Muscle of leg (tissue), 11 donors: Measurements from ENCODE around the gene SPATS2. TPM values are rescaled to one million over a fixed set of nuclear protein-coding genes. Genes with fewer than 3 reads are reported as not detected.

ENCODE experiments used
- DNase-seq: peaks from one replicate; pipeline ENCODE4 v3.0.0; 2013
- H3K27ac ChIP-seq: one replicate; pipeline ENCODE4 v1.5.1; 2013; ENCODE audit warnings: mild to moderate bottlenecking, low read length, control low read depth
- H3K27me3 ChIP-seq: one replicate; pipeline ENCODE4 v1.6.1; 2013; ENCODE audit warnings: low read length; ENCODE audit not compliant: control insufficient read depth, insufficient read depth
- H3K36me3 ChIP-seq: one replicate; pipeline ENCODE4 v1.6.1; 2013; ENCODE audit warnings: low read length; ENCODE audit not compliant: control insufficient read depth, insufficient read depth
- H3K4me1 ChIP-seq: one replicate; pipeline ENCODE4 v1.6.1; 2013; ENCODE audit warnings: low read length; ENCODE audit not compliant: control insufficient read depth, insufficient read depth
- H3K4me3 ChIP-seq: one replicate; pipeline ENCODE4 v1.5.1; 2013; ENCODE audit warnings: low read length, control low read depth
- H3K9me3 ChIP-seq: replicated peaks from 2 replicates; pipeline ENCODE4 v1.6.1; 2013; ENCODE audit warnings: low read depth, low read length; ENCODE audit not compliant: control insufficient read depth
- WGBS: methylation state at CpG from one replicate; pipeline ENCODE4 v1.1.5; 2013; ENCODE audit warnings: missing lambda C conversion rate; ENCODE audit not compliant: insufficient coverage; 5-methylcytosine and 5-hydroxymethylcytosine counted together
- polyA plus RNA-seq, 8 donors: library from polyadenylated mRNA; unstranded; fragments of 120-200 nt; gene quantifications; one replicate each; pipeline versions ENCODE4 v1.2.1 to v1.2.3, GENCODE V29; 2013; ENCODE audit warnings: inconsistent platforms in 1 of 8, low replicate concordance in 1 of 8; ENCODE audit not compliant: insufficient read length in 8 of 8, insufficient read depth in 1 of 8
- total RNA-seq: library from RNA; stranded (reverse); fragments of 120-200 nt; gene quantifications from one replicate; pipeline ENCODE4 v1.2.4, GENCODE V29; 2013

Gene SPATS2
- total and polyA plus RNA-seq, 9 donors: 18.8 to 42.1 (median 29.2) TPM

DNA sequence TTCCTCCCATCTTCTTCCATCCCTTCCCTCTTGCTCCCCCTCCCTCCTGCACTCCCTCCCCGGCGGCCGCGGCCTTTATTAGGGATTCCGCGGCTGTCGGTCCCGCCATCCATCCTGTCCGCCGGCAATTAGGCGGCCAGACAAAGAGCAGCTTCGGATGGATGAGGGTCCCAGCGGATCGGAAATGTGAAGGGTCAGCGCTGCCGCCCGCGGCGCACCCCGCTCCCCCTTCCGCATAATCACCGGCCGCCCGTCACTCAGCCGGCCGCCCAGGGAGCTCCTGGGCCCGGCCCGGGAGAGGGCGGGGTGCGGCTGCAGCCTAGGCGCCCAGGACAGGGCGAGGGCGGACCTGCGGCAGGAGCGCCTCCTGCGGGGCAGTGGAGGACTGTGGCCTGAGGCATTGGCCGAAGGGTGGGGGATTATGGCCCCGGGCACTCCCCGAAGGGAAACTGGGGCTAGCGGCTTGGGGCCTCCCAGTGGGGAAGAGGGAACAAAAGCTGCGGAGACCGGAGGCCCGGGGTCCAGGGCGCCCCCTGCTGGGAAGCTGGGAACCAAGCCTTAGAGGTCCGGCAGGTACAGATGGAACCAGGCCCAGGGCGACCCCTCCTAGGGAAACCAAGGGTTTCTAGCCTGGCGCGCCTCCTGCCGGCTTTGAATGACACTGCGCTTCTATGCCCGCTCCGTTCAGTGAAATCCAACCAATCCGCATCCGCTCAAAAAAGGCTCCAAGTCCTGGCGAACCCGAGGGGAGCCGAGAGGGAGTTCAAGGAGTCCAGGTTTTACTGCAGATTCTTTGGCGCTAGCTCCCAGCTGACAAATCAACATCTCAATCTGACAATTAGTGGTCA lies 25.0 kb upstream of the SPATS2 start:
- peaks cover 58% of the 10 kb centered on the region for H3K4me1 ChIP-seq
- H3K27me3 ChIP-seq: peaks cover 99% of the 10 kb centered on the region
- no peaks in the 10 kb centered on the region for H3K9me3 ChIP-seq
- no peak overlapping the region for H3K27ac ChIP-seq
- H3K4me3 ChIP-seq: peak overlapping the region; percentile 24
- H3K36me3 ChIP-seq: no peaks in the 10 kb centered on the region
- under 1% methylated on average over 55 of the region's 58 CpGs for WGBS
- peak; percentile 79 for DNase-seq

DNA sequence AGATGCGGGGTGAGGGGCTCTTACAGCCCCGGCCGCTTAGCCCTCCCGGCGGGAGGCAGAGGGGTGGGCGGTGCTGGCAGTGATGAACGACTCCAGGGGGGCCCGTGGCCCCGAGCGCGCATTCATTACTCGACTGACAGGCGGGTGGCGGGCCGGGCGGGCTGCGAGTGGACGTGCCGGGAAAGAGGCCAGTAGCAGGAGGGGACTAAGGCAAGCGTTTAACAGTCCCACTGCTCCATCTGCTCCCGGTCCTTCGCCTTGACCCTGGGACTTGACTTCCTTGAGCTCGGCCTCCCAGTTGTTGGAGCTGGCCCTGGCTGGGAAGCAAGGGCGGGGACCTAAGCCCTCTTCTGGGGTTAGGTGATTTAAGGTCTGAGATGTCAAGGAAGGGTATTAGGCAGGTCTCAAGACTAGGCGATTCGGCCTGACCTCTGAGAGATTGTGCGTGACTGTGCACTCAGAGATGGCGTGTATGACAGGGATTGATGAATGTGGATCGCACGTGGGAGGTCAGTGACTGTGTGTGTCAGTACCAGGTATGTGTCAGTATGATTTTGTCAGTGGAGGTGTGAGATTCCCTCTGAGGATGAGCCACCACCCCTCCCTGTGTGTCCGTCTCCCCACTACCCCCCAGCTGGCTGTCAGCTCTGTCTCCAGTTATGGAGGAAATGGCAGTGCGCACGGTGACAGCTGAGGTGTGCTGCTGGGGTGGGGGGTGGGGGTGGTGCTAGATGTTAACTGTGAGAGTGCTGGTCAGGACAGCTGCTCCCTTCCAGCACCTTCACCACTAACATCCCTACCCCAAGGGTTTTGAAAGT lies 24.1 kb upstream of the SPATS2 start:
- Histone ChIP-seq H3K9me3 (no peaks in the 10 kb centered on the region), H3K36me3 (no peaks in the 10 kb centered on the region), H3K4me3 (no peak overlapping the region), H3K4me1 (peaks cover 59% of the 10 kb centered on the region), H3K27me3 (peaks cover 99% of the 10 kb centered on the region), H3K27ac (no peak overlapping the region)
- DNase-seq: peak; percentile 56
- 1% methylated on average over 22 of the region's 33 CpGs for WGBS

DNA sequence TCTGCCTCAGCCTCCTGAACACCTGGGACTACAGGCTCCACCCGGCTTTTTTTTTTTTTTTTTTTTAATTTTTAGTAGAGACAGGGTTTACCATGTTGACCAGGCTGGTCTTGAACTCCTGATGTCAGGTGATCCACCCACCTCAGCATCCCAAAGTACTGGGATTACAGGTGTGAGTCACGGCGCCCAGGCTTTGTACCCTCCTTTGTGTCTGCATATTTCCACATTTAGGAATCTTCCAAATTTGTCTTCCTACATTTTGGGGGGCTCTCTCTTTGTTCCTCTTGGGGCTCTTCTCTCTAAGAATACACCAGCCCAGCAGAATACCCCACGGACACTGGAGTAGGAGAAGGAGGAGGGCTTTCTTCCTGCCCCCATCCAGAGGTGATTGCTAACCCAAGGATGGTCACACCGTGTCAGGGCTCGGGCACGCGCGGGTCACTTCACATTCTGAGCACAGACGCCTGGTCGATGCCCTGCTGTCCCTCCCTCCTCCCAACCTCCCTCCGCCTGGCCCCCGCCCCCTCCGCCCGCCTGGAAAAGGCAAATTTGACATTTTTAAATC lies 22.7 kb upstream of the SPATS2 start:
- H3K36me3 ChIP-seq: no peaks in the 10 kb centered on the region
- 13% methylated on average over 7 of the region's 15 CpGs for WGBS
- peaks cover 99% of the 10 kb centered on the region for H3K27me3 ChIP-seq
- H3K27ac ChIP-seq: no peak overlapping the region
- no peaks in the 10 kb centered on the region for H3K9me3 ChIP-seq
- peaks cover 57% of the 10 kb centered on the region for H3K4me1 ChIP-seq
- no peak for DNase-seq
- H3K4me3 ChIP-seq: no peak overlapping the region

DNA sequence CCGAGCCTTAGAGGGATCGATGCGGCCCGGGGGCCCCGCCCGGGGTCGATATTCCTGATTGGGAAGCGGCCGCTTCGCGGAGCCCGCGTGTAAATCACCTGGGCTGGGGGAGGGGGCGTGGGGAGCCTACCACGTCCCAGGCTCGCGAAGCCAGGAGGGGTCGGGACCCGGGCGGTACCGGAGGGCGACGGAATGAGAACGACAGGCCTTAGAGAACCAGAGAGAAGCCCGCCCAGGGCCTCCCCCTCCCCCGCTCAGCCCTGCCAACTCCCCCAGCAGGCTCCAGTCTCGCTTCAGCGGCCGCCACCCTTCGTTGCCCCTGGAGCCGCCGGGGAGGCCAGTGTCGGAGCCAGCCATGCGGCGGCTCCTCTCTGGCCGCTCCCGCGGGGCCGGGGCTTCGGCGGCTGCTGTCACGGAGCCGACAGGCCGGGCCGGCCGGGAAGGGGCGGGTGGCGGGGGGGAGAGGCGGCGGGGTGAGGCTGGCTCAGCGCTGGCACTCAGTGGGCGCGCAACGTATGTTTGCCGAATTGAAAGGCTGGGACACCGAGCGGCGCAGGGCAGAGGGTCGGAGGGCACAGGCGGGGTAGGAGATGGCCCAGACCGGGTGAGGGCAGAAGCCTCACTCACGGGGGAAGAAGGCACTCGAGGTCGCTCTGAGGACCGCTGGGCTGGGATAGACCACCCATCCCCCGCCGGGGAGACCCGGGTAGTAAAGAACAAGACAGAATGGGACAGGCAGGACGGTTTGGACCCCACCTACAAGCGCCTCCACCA lies 22.0 kb upstream of the SPATS2 start:
- DNase-seq: no peak
- H3K4me1 ChIP-seq: peaks cover 52% of the 10 kb centered on the region
- H3K27me3 ChIP-seq: peaks cover 95% of the 10 kb centered on the region
- under 1% methylated on average over 51 of the region's 70 CpGs for WGBS
- H3K4me3 ChIP-seq: peak overlapping the region; percentile 23
- no peaks in the 10 kb centered on the region for H3K9me3 ChIP-seq
- no peaks in the 10 kb centered on the region for H3K36me3 ChIP-seq
- H3K27ac ChIP-seq: no peak overlapping the region

DNA sequence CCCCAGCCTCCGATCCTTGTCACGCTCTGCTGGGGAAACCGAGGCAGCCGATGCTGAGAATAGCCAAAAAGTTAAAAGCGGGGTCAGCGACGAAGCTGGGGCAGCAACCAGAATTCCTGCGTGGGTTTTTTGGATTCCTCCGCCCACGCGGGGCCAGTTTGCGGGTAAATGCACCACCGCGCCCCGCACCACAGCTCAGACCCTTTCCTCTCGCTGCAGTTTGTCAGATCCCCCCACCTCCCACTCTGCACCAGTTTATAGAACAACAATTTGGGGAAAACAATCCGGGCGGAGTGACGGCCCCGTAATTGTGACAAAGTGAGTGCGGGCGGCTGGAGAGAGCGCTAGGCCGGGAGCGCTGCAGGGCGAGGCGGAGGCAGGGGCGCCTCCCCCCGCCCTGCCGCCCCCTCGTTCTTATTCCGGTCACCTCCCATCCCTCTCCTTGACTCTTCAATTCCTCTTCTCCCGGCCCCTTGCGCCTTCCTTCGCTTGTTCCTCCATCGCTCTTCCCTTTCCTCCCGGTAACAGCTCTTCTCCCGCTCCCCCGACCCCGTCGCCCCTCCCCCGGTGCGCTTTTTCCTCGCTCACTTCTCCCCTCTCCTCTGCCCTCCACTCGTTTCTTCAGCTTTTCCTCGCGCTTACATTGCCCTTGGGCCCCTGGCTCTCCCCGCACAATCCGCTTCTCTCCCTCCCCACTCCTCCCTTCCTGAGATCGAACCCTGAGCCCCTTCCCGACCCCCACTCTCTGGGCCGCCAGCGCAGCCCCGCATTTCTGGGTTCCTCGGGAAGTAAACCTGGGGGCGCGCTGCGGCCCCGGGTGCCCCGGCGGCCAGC lies 21.2 kb upstream of the SPATS2 start:
- Histone ChIP-seq H3K36me3 (no peaks in the 10 kb centered on the region), H3K9me3 (no peaks in the 10 kb centered on the region), H3K4me3 (peak overlapping the region; percentile 27), H3K27me3 (peaks cover 90% of the 10 kb centered on the region), H3K27ac (no peak overlapping the region), H3K4me1 (peaks cover 52% of the 10 kb centered on the region)
- no peak for DNase-seq
- WGBS: under 1% methylated on average over 57 of the region's 61 CpGs

DNA sequence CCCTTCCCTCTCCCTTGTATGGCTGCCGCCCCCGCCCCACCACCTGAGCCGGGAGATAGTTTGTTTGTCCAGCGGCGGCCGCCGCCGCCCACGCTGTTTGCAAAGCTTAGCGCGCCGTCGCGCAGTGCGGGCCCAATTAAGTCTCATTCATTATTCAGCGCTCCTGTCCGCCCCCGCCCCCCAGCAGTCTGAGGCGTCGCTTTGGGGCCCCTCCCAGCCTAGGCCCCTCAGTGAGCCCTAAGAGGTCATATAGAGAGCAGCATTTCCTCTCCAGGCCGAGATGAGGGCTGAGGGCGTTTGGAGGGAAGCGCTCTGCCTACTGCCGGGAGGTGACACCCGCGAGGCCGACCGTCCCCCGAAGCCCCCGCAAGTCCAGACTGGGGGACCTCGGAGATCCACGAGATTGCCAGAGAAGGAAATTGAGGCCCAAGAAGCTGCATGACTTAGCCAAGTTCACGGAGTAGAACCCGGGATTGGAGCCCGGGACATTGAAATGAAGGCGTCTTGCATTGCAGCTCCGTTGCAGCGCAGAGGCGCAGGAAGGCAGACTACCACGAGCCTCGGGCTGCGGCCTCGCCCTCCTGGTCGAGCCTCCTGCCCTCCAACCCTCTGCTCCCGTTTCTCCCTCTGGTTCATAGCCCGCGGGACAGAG lies 20.5 kb upstream of the SPATS2 start, which contains the start of gene DNAJC22:
Gene DNAJC22 (plus strand): TSS at position 230 of the 652 bp plus-strand sequence. CDS start 1,985 bp downstream, outside the sequence.
- no peak for DNase-seq
- Histone ChIP-seq H3K36me3 (no peaks in the 10 kb centered on the region), H3K27ac (no peak within 1 kb of the TSS), H3K27me3 (peaks cover 87% of the 10 kb centered on the region), H3K4me1 (peaks cover 50% of the 10 kb centered on the region), H3K9me3 (no peaks in the 10 kb centered on the region), H3K4me3 (peak within 1 kb of the TSS; percentile 27)
- WGBS: 1% methylated on average over 43 of the region's 47 CpGs

DNA sequence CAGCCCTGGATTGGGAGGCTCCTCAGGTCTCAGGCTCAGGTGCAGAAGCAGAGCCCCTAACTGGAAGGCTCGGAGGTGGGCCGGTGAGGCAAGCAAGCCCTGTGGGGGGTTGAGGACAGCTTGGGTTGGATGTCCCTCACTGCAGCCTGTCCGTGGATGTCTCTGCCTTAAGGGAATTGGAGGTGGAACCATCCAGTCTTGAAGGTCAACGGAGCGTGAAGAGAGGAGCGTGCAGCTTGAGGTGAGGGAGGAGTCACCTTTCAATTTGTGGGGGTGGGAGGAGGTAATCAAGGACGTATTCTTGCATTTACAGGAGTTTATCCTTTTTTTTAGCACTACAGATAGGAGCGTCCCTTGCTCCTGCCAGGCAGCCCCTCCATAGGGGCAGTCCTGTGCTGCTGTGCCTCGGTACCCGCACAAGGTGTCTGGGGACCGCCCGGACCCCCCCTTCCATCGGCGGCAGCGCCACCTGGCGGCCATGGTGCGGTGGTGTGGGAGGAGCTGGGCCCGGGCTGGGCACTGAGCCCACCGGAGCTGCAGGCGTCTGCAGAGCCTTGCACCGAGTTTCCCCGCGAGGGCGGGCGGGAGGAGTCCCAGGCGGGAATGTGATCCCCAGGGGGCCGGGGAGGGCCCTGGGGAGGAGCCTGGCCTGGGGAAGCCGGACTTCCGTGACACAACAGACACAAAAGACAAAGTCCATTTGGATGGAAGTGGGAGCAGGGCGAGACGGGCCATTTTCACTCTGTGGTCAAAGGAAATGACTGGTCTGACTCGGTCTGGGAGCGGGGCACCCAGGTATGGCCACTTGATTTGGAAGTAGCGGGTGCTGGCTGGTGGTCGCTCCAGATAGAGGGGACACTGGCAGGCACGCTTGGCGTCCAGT lies 19.7 kb upstream of the SPATS2 start:
- 9% methylated on average over 28 of the region's 37 CpGs for WGBS
- peak; percentile 70 for DNase-seq
- H3K27me3 ChIP-seq: peaks cover 83% of the 10 kb centered on the region

DNA sequence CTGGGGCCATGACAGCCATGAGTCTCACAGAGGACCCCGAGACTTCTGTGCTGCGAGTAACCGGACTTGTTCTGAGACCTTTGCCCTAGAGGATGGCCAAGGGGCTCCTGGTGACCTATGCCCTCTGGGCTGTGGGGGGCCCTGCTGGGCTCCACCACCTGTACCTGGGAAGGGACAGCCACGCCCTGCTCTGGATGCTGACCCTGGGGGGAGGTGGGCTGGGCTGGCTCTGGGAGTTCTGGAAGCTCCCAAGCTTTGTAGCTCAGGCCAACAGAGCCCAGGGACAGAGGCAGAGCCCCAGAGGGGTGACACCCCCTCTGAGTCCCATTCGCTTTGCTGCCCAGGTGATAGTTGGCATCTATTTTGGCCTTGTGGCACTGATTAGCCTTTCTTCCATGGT lies 18.5 kb upstream of the SPATS2 start:
- Histone ChIP-seq H3K9me3 (no peaks in the 10 kb centered on the region), H3K36me3 (no peaks in the 10 kb centered on the region), H3K4me1 (peaks cover 30% of the 10 kb centered on the region), H3K27ac (no peak overlapping the region), H3K4me3 (no peak overlapping the region), H3K27me3 (peaks cover 77% of the 10 kb centered on the region)
- WGBS: 85% methylated on average over 4 of the region's 5 CpGs
- no peak for DNase-seq

More for the DNA sequence above, 19.7 kb upstream of the SPATS2 start:
- H3K4me3 ChIP-seq: no peak overlapping the region
- H3K36me3 ChIP-seq: no peaks in the 10 kb centered on the region
- H3K27ac ChIP-seq: no peak overlapping the region
- peaks cover 42% of the 10 kb centered on the region for H3K4me1 ChIP-seq
- H3K9me3 ChIP-seq: no peaks in the 10 kb centered on the region
